Osteoblast (primary cell): ENCODE results near the gene OSBPL7. TPM values are rescaled to one million over a fixed set of nuclear protein-coding genes. Genes with fewer than 3 reads are reported as not detected.

Source experiments
- DNase-seq: peaks from one replicate; pipeline ENCODE4 v3.0.0; 2011; ENCODE audit warnings: low spot score, mixed read lengths; ENCODE audit not compliant: insufficient read length; ENCODE audit errors: missing footprints
- H2AFZ ChIP-seq: 2 replicates; pipeline ENCODE4 v1.6.0; 2011; ENCODE audit warnings: mild to moderate bottlenecking, low read length
- H3K27ac ChIP-seq: 2 replicates; pipeline ENCODE4 v1.5.1; 2011; ENCODE audit warnings: mild to moderate bottlenecking, low read depth, low read length, moderate library complexity
- H3K27me3 ChIP-seq: 2 replicates; pipeline ENCODE4 v1.6.0; 2012; ENCODE audit warnings: mild to moderate bottlenecking, control low read depth, inconsistent platforms, low read length, moderate library complexity; ENCODE audit not compliant: insufficient read depth
- H3K36me3 ChIP-seq: 2 replicates; pipeline ENCODE4 v1.5.1; 2011; ENCODE audit warnings: mild to moderate bottlenecking, low read length, control low read depth, moderate library complexity; ENCODE audit not compliant: insufficient read depth
- H3K4me1 ChIP-seq: 2 replicates; pipeline ENCODE4 v1.5.1; 2011; ENCODE audit warnings: mild to moderate bottlenecking, low read length, control low read depth, moderate library complexity; ENCODE audit not compliant: insufficient read depth
- H3K4me2 ChIP-seq: 2 replicates; pipeline ENCODE4 v1.6.0; 2011; ENCODE audit warnings: mild to moderate bottlenecking, low read length; ENCODE audit not compliant: insufficient read depth
- H3K4me3 ChIP-seq: fragments of 200-600 bp; sonication (generic); 3 replicates; pipeline ENCODE4 v1.5.1; 2012; ENCODE audit warnings: mild to moderate bottlenecking, low read length, inconsistent platforms; ENCODE audit not compliant: insufficient read depth
- H3K79me2 ChIP-seq: 2 replicates; pipeline ENCODE4 v1.6.0; 2012; ENCODE audit warnings: mild to moderate bottlenecking, low read length, control low read depth, inconsistent platforms; ENCODE audit not compliant: insufficient read depth
- H3K9me3 ChIP-seq: 2 replicates; pipeline ENCODE4 v1.5.1; 2011; ENCODE audit warnings: low read depth, low read length, control low read depth
- H4K20me1 ChIP-seq: 2 replicates; pipeline ENCODE4 v1.6.0; 2012; ENCODE audit warnings: mild to moderate bottlenecking, low read length, control low read depth; ENCODE audit not compliant: insufficient read depth
- total RNA-seq: library from RNA; depleted of rRNA; stranded (reverse); fragments of >200 nt; gene quantifications from 2 replicates; pipeline ENCODE4 v1.2.3, GENCODE V29; 2012
- TF ChIP-seq, protein P1 (sequence below): IDR thresholded peaks from 2 replicates; pipeline ENCODE4 v1.5.1; 2011; ENCODE audit warnings: mild to moderate bottlenecking, low read depth, low read length, moderate library complexity; ENCODE audit errors: extremely low read depth

Gene OSBPL7
- total RNA-seq, 1 donor: 8.0 TPM

- H3K79me2 ChIP-seq: no peaks in the 10 kb centered on the region
- DNase-seq: no peak
- no peaks in the 10 kb centered on the region for H3K4me1 ChIP-seq
- H3K27ac ChIP-seq: no peak overlapping the region
- H3K4me3 ChIP-seq: no peak overlapping the region
- H3K9me3 ChIP-seq: peaks cover 6% of the 10 kb centered on the region
- no peak overlapping the region for H3K4me2 ChIP-seq
- TF ChIP-seq, protein P1, sequence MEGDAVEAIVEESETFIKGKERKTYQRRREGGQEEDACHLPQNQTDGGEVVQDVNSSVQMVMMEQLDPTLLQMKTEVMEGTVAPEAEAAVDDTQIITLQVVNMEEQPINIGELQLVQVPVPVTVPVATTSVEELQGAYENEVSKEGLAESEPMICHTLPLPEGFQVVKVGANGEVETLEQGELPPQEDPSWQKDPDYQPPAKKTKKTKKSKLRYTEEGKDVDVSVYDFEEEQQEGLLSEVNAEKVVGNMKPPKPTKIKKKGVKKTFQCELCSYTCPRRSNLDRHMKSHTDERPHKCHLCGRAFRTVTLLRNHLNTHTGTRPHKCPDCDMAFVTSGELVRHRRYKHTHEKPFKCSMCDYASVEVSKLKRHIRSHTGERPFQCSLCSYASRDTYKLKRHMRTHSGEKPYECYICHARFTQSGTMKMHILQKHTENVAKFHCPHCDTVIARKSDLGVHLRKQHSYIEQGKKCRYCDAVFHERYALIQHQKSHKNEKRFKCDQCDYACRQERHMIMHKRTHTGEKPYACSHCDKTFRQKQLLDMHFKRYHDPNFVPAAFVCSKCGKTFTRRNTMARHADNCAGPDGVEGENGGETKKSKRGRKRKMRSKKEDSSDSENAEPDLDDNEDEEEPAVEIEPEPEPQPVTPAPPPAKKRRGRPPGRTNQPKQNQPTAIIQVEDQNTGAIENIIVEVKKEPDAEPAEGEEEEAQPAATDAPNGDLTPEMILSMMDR: no peak
- H2AFZ ChIP-seq: no peak overlapping the region
- H3K36me3 ChIP-seq: no peaks in the 10 kb centered on the region
- no peaks in the 10 kb centered on the region for H4K20me1 ChIP-seq
- H3K27me3 ChIP-seq: peaks cover 10% of the 10 kb centered on the region
Measured at GRCh38 chr17:47763913-47764582, 57.5 kb downstream of the OSBPL7 start.

GRCh38 chr17:47762728-47763127, 58.9 kb downstream of the OSBPL7 start:
- no peaks in the 10 kb centered on the region for H3K4me1 ChIP-seq

GRCh38 chr17:47760409-47761140, 61.0 kb downstream of the OSBPL7 start:
- H3K27me3 ChIP-seq: peaks cover 7% of the 10 kb centered on the region
- no peak overlapping the region for H3K4me2 ChIP-seq
- TF ChIP-seq, protein P1: no peak
- no peak overlapping the region for H2AFZ ChIP-seq
- no peak for DNase-seq
- no peaks in the 10 kb centered on the region for H4K20me1 ChIP-seq
- H3K79me2 ChIP-seq: no peaks in the 10 kb centered on the region
- H3K4me1 ChIP-seq: no peaks in the 10 kb centered on the region
- H3K9me3 ChIP-seq: peaks cover 4% of the 10 kb centered on the region
- no peak overlapping the region for H3K27ac ChIP-seq
- no peaks in the 10 kb centered on the region for H3K36me3 ChIP-seq
- H3K4me3 ChIP-seq: no peak overlapping the region

More at GRCh38 chr17:47762728-47763127, 58.9 kb downstream of the OSBPL7 start:
- H3K4me3 ChIP-seq: no peak overlapping the region
- no peaks in the 10 kb centered on the region for H3K79me2 ChIP-seq
- no peak overlapping the region for H2AFZ ChIP-seq
- no peaks in the 10 kb centered on the region for H4K20me1 ChIP-seq
- H3K4me2 ChIP-seq: no peak overlapping the region
- TF ChIP-seq, protein P1: no peak
- no peaks in the 10 kb centered on the region for H3K36me3 ChIP-seq
- DNase-seq: no peak
- H3K9me3 ChIP-seq: peaks cover 4% of the 10 kb centered on the region
- H3K27me3 ChIP-seq: peaks cover 7% of the 10 kb centered on the region
- no peak overlapping the region for H3K27ac ChIP-seq

GRCh38 chr17:47757386-47757785, 64.2 kb downstream of the OSBPL7 start:
- Histone ChIP-seq H3K79me2 (no peaks in the 10 kb centered on the region), H3K4me2 (no peak overlapping the region), H3K4me1 (no peaks in the 10 kb centered on the region), H2AFZ (no peak overlapping the region), H3K4me3 (no peak overlapping the region), H3K9me3 (peaks cover 4% of the 10 kb centered on the region), H3K27ac (no peak overlapping the region), H3K36me3 (no peaks in the 10 kb centered on the region), H3K27me3 (peaks cover 12% of the 10 kb centered on the region), H4K20me1 (no peaks in the 10 kb centered on the region)
- TF ChIP-seq, protein P1: no peak
- no peak for DNase-seq
